NCI-H524 treated with DMSO at 0.1 percent for 48 hours (cell line): ENCODE measurements around the gene MPZL1.

Experiments used
- DNase-seq: peaks from one replicate; lab custom pipeline; 2025; lab: John Stamatoyannopoulos, UW

MPZL1 gene

GRCh38 chr1:167721617-167722151 is at the start of gene MPZL1:
Gene MPZL1 (plus strand): TSS chr1:167721982. CDS start chr1:167722152, 170 bp downstream.
- no peak for DNase-seq

- DNase-seq = no peak
These were observed 49.0 kb upstream of the MPZL1 start for GRCh38 chr1:167672831-167673230.

GRCh38 chr1:167673265-167673664 is 48.5 kb upstream of the MPZL1 start:
- no peak for DNase-seq

DNA sequence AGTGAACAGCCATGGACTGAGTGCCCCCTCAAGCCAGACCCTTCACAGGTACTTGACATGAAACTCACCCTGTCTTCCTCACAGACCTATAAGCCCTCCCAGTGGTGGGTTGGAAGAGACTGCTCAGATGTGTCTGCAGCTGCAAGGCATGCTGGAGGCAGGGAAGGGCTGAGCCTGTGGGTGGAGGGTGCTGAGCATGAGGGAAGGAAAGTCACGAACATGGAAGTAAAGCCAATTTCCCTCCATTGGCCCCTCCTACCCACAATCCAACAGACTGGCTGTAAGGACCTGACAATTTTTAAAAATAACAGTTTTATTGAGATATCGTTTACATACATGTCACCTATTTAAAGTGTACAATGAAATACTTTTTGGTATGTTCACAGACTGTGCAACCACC is 47.6 kb upstream of the MPZL1 start:
- no peak for DNase-seq

GRCh38 chr1:167675440-167675839 is 46.3 kb upstream of the MPZL1 start:
- DNase-seq = no peak

DNA sequence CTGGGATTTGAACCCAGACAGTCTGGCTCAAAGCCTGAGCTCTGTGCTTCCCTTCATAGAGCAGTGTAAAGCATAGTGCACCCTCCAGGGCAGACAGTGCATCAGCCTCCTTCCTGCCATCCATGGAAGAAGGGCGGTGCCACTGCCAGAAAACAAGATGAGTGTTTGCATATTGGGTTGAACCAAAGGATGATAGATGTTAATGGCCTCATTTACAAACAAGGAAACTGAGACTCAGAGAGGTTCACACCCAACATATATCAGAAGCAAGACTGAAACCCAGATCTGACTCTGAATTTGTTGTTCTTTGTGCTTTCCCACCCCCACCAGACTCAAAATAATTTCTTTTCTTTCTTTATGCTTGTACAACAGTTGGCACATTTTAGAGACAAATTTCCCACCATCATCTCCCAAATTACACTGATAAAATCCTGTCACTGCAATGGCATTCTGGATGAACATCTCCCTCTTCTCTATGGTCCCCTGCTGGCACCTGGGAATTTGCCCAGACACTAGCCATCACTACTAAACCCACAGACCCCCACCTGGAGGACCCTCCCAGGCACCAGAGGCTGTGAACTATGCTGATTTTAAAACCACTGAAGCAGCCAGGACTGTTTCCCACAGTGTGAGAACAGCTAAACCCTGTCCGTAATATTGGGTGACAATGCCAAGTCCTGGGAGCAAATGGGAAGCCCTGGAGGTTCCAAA is 45.4 kb upstream of the MPZL1 start:
- no peak for DNase-seq

GRCh38 chr1:167676916-167677848 is 44.6 kb upstream of the MPZL1 start:
- DNase-seq = no peak

GRCh38 chr1:167678422-167678821 is 43.4 kb upstream of the MPZL1 start:
- DNase-seq = no peak

DNA sequence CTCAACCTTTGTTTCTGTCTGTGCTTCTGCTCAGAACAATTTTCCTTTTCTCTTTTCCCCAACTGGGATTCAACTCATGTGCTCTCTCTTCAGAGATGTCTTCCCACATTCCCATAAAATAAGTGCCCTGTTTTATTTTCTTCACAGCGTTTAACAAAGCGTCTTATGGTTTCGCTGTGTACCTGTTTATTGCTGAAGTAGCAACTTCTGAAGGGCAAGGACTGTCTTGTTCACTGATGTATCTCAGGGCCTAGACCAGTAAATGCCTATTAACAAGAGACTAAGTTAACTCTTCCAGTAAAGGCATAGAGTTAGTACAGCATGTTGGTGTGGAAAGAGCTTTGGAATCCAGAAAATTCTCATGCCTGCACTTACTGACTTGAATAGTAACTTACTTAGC is 42.9 kb upstream of the MPZL1 start:
- no peak for DNase-seq

GRCh38 chr1:167679714-167680113 is 42.1 kb upstream of the MPZL1 start:
- DNase-seq = no peak

GRCh38 chr1:167681024-167681423 is 40.8 kb upstream of the MPZL1 start:
- no peak for DNase-seq

DNA sequence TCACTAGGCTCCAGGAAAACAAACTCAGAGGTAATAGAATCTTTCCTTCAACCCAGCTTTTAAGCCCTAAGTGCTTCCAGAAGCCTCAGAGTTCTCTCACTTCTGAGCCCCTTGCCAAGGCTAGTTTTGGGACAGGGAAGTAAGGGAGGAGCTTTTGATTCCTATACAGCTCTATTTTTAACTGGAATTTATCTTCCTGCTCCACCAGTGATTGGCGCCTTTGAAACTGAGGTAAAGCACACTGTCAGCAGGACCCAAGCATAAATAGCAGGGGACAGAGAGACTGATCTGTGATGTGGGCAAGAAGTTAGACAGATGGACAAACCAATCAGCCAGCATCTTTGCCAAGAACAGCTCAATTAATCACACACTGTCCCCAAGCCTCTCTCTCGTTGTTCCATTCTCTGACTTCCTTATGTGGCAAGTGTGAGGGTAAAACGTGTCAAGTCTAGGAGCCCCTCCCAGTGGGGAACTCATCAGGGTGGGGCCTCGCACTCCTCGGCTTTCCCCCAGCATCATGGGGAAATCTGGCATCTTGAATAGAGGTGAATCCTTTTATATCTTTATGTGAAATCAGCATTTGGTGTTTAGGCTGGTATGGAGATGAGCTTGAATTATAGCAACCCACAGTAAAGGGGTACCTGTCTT is 40.2 kb upstream of the MPZL1 start:
- no peak for DNase-seq

GRCh38 chr1:167683226-167683625 is 38.6 kb upstream of the MPZL1 start:
- DNase-seq = no peak

DNA sequence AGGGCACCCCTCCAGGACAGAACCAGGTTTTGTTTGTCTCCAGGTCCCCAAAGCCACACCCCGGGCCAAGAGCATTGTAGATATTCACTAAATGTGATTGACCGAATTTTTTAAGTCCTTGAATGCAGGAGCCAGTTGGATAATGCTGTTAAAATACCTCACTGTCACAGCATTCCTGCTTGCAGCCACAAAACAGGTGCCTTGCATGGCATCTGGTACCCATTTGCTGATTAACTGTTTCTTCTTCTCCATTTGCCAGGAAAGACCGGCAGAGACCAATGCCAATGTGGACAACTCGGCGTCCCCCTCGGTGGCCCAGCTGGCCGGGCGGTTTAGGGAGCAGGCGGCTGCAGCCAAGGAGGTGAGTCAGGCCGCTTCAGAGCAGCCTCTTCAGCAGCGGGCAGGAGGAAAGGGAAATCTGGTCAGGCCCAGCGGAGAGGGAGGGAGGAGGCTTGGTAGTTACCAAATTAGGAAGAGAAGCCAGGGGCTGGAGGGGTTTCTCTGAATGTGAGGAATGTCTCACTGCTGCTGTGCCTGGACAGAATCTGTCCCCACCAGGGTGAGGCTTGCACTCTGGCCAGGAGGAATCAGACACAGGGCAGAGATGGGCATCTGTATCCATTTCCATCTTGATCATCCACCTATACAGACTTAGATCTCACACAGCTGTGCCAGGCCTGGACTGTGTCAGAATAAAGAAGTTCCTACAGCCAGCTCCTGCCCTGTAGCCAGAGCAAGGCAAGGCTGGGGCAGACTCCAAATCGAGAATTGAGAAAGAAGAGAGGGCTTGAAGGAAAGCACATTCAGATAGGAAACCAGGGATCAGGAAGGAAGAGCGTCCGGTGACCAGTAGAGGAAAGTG is 37.9 kb upstream of the MPZL1 start:
- DNase-seq = no peak

GRCh38 chr1:167685844-167686243 is 35.9 kb upstream of the MPZL1 start:
- DNase-seq = no peak

DNA sequence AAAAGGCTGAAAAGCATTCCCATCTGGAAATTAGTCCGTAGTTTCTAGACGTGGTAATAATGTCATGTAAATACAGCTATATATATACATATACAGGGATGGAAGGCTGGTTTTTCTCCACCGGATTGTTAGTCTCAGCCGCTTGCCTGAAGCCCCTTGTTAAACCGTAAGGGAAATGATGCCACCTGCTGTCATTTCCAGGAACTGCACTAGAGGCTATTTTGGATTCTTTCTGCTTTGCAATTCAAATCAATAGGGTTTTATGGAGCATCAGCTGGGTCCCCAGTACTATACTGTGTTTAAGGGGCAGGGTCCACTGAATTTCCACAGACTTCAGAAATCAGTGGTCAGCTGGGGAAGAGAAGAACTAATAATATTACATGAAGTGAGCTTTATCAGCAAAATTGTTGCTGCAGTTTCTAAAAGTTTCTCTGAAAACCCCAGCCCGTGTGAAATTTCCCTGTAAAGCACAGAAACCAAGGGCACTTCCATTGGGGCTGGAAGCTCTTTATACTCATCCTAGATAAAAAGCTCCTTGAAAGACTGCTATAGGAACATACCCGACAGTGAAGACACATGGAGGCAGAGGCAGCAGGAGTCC is 33.8 kb upstream of the MPZL1 start:
- no peak for DNase-seq

DNA sequence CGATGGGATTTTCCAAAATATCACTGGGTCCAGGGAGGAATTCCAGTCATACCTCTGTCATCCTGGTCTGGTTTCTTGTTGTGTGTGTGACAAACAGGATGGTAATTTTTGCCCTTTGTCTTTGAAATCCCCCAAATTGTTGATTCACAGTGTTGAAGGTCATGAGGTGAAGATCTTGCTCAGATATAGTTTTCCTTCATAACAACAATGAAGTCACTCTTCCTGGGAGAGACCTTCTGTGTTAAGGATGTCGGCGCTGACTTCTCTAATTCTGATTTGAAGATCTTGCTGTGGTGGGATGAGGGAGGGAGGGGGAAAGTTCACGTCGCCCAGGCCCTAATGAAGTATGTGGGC is 32.2 kb upstream of the MPZL1 start:
- no peak for DNase-seq

GRCh38 chr1:167690053-167690452 is 31.7 kb upstream of the MPZL1 start:
- no peak for DNase-seq

DNA sequence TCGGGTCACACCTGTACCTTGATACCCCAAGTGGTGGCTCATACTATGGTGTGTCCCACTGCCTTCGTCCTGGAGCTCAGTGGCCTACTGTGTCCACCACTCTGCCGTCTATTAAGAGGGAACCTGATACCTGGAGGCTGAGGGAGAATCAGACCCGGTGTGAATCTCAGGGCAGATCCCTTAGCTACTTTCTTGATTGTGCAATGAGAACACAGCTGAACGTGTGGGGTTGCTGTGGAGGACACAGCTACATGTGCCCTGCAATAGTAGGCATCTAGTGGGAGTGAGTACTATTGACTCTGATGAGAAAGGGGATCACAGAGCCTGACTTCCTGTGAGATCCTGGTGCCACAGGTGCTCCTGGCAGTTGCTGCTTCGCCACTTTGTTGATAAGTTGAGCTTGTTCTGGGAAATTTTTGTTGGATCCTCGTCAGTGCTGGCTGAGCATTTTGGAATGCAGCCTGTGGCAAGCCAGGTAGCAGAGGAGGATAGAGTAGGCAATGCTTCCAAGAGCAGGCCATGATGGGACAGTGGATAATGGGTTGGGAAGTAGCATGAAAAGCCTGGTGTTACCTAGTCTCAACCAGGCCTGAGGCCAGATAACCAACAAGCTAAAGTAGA is 28.2 kb upstream of the MPZL1 start:
- no peak for DNase-seq

GRCh38 chr1:167694691-167695090 is 27.1 kb upstream of the MPZL1 start:
- no peak for DNase-seq

DNA sequence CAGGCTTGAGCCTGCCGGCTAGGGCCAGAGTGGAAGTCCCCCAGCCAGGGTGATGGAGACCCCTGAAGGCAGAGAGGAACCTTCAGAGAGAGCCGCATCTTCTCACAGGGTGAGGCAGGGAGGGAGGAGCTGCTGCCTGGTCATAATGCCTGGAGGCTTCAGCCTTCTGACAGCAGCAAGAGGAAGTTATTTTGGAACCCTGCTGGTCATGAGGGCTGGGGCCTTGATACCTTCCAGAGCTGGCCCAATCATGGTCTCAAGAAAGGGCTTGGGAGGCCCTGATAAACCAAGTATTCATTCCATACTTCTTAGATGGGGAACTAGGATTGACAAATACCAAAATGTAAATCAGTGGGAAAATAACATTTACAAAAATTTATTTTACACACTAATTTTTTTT is 26.6 kb upstream of the MPZL1 start:
- no peak for DNase-seq
